Spleen (tissue), 11 donors: ENCODE results near the gene SCNN1A. TPM values are rescaled to one million over a fixed set of nuclear protein-coding genes. Genes with fewer than 3 reads are reported as not detected.

Experiments
- DNase-seq: peaks from one replicate; pipeline ENCODE4 v3.0.0-alpha.2; 2020
- H3K27ac ChIP-seq, 8 donors: fragments of 200-600 bp; sonication (generic) in 7 of 8; 1 replicate in 4 of 8; 2 replicates in 4 of 8; pipeline versions ENCODE4 v1.5.0 to v1.8.0; 2016 to 2021; ENCODE audit warnings: inconsistent platforms in 4 of 8, mild to moderate bottlenecking in 4 of 8, moderate library complexity in 1 of 8
- H3K27me3 ChIP-seq, 7 donors: fragments of 200-600 bp; sonication (generic) in 6 of 7; replicated peaks in 1 of 7; 1 replicate in 4 of 7; 2 replicates in 3 of 7; pipeline versions ENCODE4 v1.5.0 to v1.8.0; 2016 to 2021; ENCODE audit warnings: inconsistent platforms in 3 of 7, mild to moderate bottlenecking in 1 of 7
- H3K36me3 ChIP-seq, 6 donors: fragments of 200-600 bp; sonication (generic) in 5 of 6; 1 replicate in 4 of 6; 2 replicates in 2 of 6; pipeline versions ENCODE4 v1.5.0 to v1.8.0; 2016 to 2021; ENCODE audit warnings: inconsistent platforms in 2 of 6
- H3K4me1 ChIP-seq, 6 donors: fragments of 200-600 bp; sonication (generic) in 5 of 6; 1 replicate in 3 of 6; 2 replicates in 3 of 6; pipeline versions ENCODE4 v1.5.0 to v1.8.0; 2016 to 2021; ENCODE audit warnings: inconsistent platforms in 3 of 6
- H3K4me3 ChIP-seq, 8 donors: fragments of 200-600 bp; sonication (generic) in 7 of 8; 1 replicate in 4 of 8; 2 replicates in 4 of 8; pipeline versions ENCODE4 v1.5.0 to v1.8.0; 2016 to 2021; ENCODE audit warnings: inconsistent platforms in 4 of 8, mild to moderate bottlenecking in 4 of 8, moderate library complexity in 2 of 8
- H3K9me3 ChIP-seq, 8 donors: fragments of 200-600 bp; sonication (generic) in 7 of 8; 1 replicate in 4 of 8; 2 replicates in 4 of 8; pipeline versions ENCODE4 v1.5.0 to v1.8.0; 2016 to 2021; ENCODE audit warnings: inconsistent platforms in 4 of 8
- CTCF ChIP-seq, 11 experiments: fragments of 200-600 bp in 7 of 11; fragments of 450-650 bp in 4 of 11; sonication (generic) in 4 of 11; IDR thresholded peaks in 8 of 11; conservative IDR thresholded peaks in 3 of 11; 1 replicate in 7 of 11; 2 replicates in 4 of 11; pipeline versions ENCODE4 v1.4.0 to v1.8.0; 2016 to 2021; ENCODE audit warnings: antibody characterized with exemption in 11 of 11, inconsistent platforms in 4 of 11, mild to moderate bottlenecking in 1 of 11
- POLR2A ChIP-seq, 3 donors: fragments of 450-650 bp; IDR thresholded peaks; one replicate each; pipeline ENCODE4 v1.5.1; 2017; ENCODE audit warnings: antibody characterized with exemption in 3 of 3, mild to moderate bottlenecking in 1 of 3
- POLR2AphosphoS5 ChIP-seq, 3 donors: sonication (generic); formaldehyde crosslinking; IDR thresholded peaks; one replicate each; pipeline ENCODE4 v1.5.1; 2017; ENCODE audit warnings: antibody characterized with exemption in 3 of 3
- WGBS, 5 donors: extraction: QIAGEN DNeasy Blood & Tissue Kit in 3 of 5; methylation state at CpG; one replicate each; pipeline versions ENCODE4 v1.1.5 to v1.1.7; 2013 to 2018; 5-methylcytosine and 5-hydroxymethylcytosine counted together
- intact Hi-C: fragments of 100-400 bp; cut with DNase I; formaldehyde crosslinking; loops from one replicate; pipeline ENCODE4 v1.15.0; 2023; ENCODE audit warnings: low total_unique reads
- polyA plus RNA-seq, 3 donors: library from polyadenylated mRNA; stranded (reverse); fragments of 200-250 nt; gene quantifications; one replicate each; pipeline ENCODE4 v1.2.1, GENCODE V29; 2013
- total RNA-seq, 7 donors: library from RNA; depleted of rRNA in 3 of 7; stranded (reverse); fragments of >200 nt in 3 of 7; fragmentation: NEBNext Ultra II Directional in 4 of 7; extraction: Animal tissue kit (Norgen Biotek cat#: 25700) in 4 of 7; gene quantifications; one replicate each; pipeline versions ENCODE4 v1.1.0 to v1.2.1, GENCODE V29; 2016 to 2021
- donor health status: healthy with polysubstance abuse.
- donor health status: DM: no; HTN: no; CAD: no; lungs with moderate emphysema.
- donor health status: DM: no; HTN: no; CAD: no.
- donor health status: Bipolar disorder and iron deficiency.
- donor health status: healthy.
- donor health status: DM: no; HTN: no; CAD: no.
- donor health status: DM: yes; HTN: yes; CAD: no.

The SCNN1A gene
- total and polyA plus RNA-seq, 10 donors = 0.17 to 8.6 (median 1.4) TPM

GRCh38 chr12:6341417-6342139 lies 33.8 kb downstream of the SCNN1A start, which contains the start of gene TNFRSF1A:
TNFRSF1A (minus strand) TSS chr12:6342076; CDS start chr12:6341814, 262 bp downstream.
- Histone ChIP-seq H3K4me1 (peaks cover 36 to 99% (median 76%) of the 10 kb centered on the region in 6 donors), H3K27me3 (peaks cover 0 to 71% (median 0%) of the 10 kb centered on the region in 7 donors), H3K4me3 (peak within 1 kb of the TSS; percentile 64 to 97 (median 88)), H3K9me3 (no peaks in the 10 kb centered on the region), H3K27ac (peak within 1 kb of the TSS; percentile 86 to 99 (median 96)), H3K36me3 (no peaks in the 10 kb centered on the region)
- intact Hi-C loops = no loop called here
- 2 to 7% (median 3%) methylated on average over 17 to 21 of the region's 21 CpGs for WGBS, 5 donors
- peak; percentile 87 for DNase-seq
- TF ChIP-seq POLR2A (IDR thresholded peaks at IDR 0.05) (no peak), CTCF (IDR thresholded peaks at IDR 0.05 in 8 of 11, conservative IDR thresholded peaks at IDR 0.05 in 3 of 11) (no peak), POLR2AphosphoS5 (IDR thresholded peaks at IDR 0.05) (peak; percentile 63 to 81 (median 79))

GRCh38 chr12:6340745-6341416 lies 34.5 kb downstream of the SCNN1A start:
- Histone ChIP-seq H3K9me3 (no peaks in the 10 kb centered on the region), H3K36me3 (no peaks in the 10 kb centered on the region), H3K27ac (peak overlapping the region; percentile 86 to 99 (median 96)), H3K27me3 (peaks cover 0 to 71% (median 0%) of the 10 kb centered on the region in 7 donors), H3K4me3 (peak overlapping the region; percentile 64 to 97 (median 88)), H3K4me1 (peaks cover 42 to 99% (median 77%) of the 10 kb centered on the region in 6 donors)
- WGBS, 5 donors = 0 to 4% (median 1%) methylated on average over 15 of the region's 15 CpGs
- peak; percentile 85 for DNase-seq
- intact Hi-C loops = no loop called here
- TF ChIP-seq POLR2A (IDR thresholded peaks at IDR 0.05) (no peak), POLR2AphosphoS5 (IDR thresholded peaks at IDR 0.05) (peak in 1 of 3 donors; percentile 71), CTCF (IDR thresholded peaks at IDR 0.05 in 8 of 11, conservative IDR thresholded peaks at IDR 0.05 in 3 of 11) (no peak)

GRCh38 chr12:6340032-6340638 lies 35.2 kb downstream of the SCNN1A start:
- Histone ChIP-seq H3K4me1 (peaks cover 46 to 99% (median 77%) of the 10 kb centered on the region in 6 donors), H3K36me3 (peaks cover 0 to under 1% (median 0%) of the 10 kb centered on the region in 6 donors), H3K9me3 (no peaks in the 10 kb centered on the region), H3K27me3 (peaks cover 0 to 69% (median 0%) of the 10 kb centered on the region in 7 donors), H3K4me3 (peak overlapping the region; percentile 64 to 97 (median 88)), H3K27ac (peak overlapping the region; percentile 86 to 99 (median 96))
- peak in 1 of 3 donors; percentile 19 for TF ChIP-seq POLR2A (IDR thresholded peaks at IDR 0.05)
- TF ChIP-seq CTCF (IDR thresholded peaks at IDR 0.05 in 8 of 11, conservative IDR thresholded peaks at IDR 0.05 in 3 of 11) = no peak
- TF ChIP-seq POLR2AphosphoS5 (IDR thresholded peaks at IDR 0.05) = peak in 2 of 3 donors; percentile 58 to 69
- DNase-seq = peak; percentile 83
- WGBS, 5 donors = 1 to 4% (median 2%) methylated on average over 9 of the region's 9 CpGs
- intact Hi-C loops = no loop called here
